Measurements from ENCODE around the gene ZNF618.

- TF ChIP-seq POLR2A (IDR thresholded peaks at IDR 0.05; ENCODE audit: low read depth, low read length), result no peak
- no peak for TF ChIP-seq TAF1 (IDR thresholded peaks at IDR 0.05; ENCODE audit: borderline replicate concordance, low read depth, low read length)
These were observed 117.9 kb downstream of the ZNF618 start for GRCh38 chr9:113993838-113994540.

Data from GM12892 (cell line).